SHP77 treated with DMSO at 0.1 percent for 48 hours (cell line): ENCODE measurements around the gene CTSV.
"Not testable (repeated sequence)": the region's sequence is repeated elsewhere in the genome, so short reads cannot be mapped to it uniquely, and the experiment has no call there.

Experiments used
- DNase-seq: peaks from one replicate; lab custom pipeline; 2025; lab: John Stamatoyannopoulos, UW

Gene CTSV

GRCh38 chr9:97038611-97039513 is at the start of gene CTSV:
Gene CTSV, minus strand, starts transcription at chr9:97039142. Its CDS starts 1,099 bp downstream, at chr9:97038043.
- DNase-seq: peak; percentile 83

- DNase-seq: not testable (repeated sequence)
These were observed 48.8 kb upstream of the CTSV start for GRCh38 chr9:97087668-97088215.

- not testable (repeated sequence) for DNase-seq
These were observed 45.6 kb upstream of the CTSV start for GRCh38 chr9:97084562-97084991.

GRCh38 chr9:97078362-97078761 is 39.4 kb upstream of the CTSV start:
- DNase-seq: no peak

- DNase-seq: no peak
These were observed 38.7 kb upstream of the CTSV start for GRCh38 chr9:97077452-97078295.

- DNase-seq: not testable (repeated sequence)
These were observed 37.9 kb upstream of the CTSV start for GRCh38 chr9:97076731-97077451.

- DNase-seq: no peak
These were observed 37.3 kb upstream of the CTSV start for GRCh38 chr9:97076238-97076637.

- DNase-seq: no peak
These were observed 36.5 kb upstream of the CTSV start for GRCh38 chr9:97075289-97075985.

GRCh38 chr9:97073506-97073905 is 34.6 kb upstream of the CTSV start:
- no peak for DNase-seq

- DNase-seq: no peak
These were observed 33.4 kb upstream of the CTSV start for GRCh38 chr9:97072285-97072776.

GRCh38 chr9:97070325-97070724 is 31.4 kb upstream of the CTSV start:
- DNase-seq: not testable (repeated sequence)

GRCh38 chr9:97067490-97067889 is 28.5 kb upstream of the CTSV start:
- no peak for DNase-seq

GRCh38 chr9:97064176-97064575 is 25.2 kb upstream of the CTSV start:
- no peak for DNase-seq

- no peak for DNase-seq
These were observed 21.9 kb upstream of the CTSV start for GRCh38 chr9:97060796-97061195.

GRCh38 chr9:97059626-97060025 is 20.7 kb upstream of the CTSV start:
- no peak for DNase-seq

GRCh38 chr9:97057651-97058050 is 18.7 kb upstream of the CTSV start:
- DNase-seq: no peak

- not testable (repeated sequence) for DNase-seq
These were observed 16.9 kb upstream of the CTSV start for GRCh38 chr9:97055891-97056290.

- no peak for DNase-seq
These were observed 14.8 kb upstream of the CTSV start for GRCh38 chr9:97053717-97054116.

GRCh38 chr9:97052735-97053134 is 13.8 kb upstream of the CTSV start:
- DNase-seq: no peak

- no peak for DNase-seq
These were observed 7.3 kb upstream of the CTSV start for GRCh38 chr9:97046228-97046627.

- no peak for DNase-seq
These were observed 6.4 kb upstream of the CTSV start for GRCh38 chr9:97045300-97045699.
